IPS-NIHi7 (cell line): ENCODE results near the gene STEAP3.

ENCODE experiments used
- DNase-seq: peaks from one replicate; pipeline ENCODE4 v3.0.0; 2012; ENCODE audit warnings: mixed read lengths; ENCODE audit errors: extremely low spot score

Gene STEAP3

DNA sequence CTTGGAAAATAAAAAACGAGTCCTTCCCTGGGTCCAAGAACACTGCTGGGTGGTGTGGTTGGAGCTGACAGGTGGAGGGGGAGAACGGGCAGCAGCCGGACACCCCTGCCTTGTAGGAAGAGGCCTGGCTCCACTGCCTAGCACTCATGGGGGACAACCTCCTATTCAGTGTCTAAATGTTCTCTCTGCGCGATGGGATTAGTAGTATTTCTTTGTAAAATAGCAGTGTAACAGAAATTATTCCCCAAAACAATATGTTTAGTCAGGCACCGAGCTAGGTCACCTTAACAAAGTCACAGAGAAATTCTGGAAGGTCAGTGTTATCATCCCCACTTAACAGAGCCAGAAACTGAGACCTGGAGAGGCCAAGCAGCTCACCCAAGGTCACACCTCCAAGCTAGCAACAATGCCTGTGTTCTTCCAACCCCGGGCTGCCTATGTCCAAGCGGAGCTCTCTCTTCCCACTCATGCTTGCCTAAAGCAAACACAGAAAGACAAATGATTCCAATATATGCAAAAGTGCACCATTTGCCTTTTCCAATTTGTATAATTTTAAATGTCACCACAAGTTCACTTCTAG is 68.0 kb downstream of the STEAP3 start:
- DNase-seq, result no peak

GRCh38 chr2:119292226-119292625 is 68.6 kb downstream of the STEAP3 start:
- DNase-seq, result no peak

DNA sequence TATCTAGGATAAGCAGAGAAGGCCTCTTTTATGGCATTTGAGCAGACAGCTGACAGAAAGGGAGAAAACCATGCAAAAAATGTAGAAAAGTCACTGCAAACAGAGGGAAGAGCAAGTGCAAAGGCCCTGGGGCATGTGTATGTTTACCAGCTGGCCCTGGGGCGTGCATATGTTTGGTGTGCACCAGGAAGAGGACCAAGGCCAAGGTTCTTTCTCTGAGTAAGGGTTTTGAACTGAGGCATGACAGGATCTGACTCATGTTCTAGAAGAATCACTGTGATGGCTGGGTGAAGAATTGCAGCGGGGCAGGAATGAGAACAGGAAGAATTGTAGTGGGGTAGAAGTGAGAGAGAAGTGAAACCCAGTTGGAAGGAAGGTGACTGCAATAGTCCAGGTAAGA is 69.6 kb downstream of the STEAP3 start:
- no peak for DNase-seq

DNA sequence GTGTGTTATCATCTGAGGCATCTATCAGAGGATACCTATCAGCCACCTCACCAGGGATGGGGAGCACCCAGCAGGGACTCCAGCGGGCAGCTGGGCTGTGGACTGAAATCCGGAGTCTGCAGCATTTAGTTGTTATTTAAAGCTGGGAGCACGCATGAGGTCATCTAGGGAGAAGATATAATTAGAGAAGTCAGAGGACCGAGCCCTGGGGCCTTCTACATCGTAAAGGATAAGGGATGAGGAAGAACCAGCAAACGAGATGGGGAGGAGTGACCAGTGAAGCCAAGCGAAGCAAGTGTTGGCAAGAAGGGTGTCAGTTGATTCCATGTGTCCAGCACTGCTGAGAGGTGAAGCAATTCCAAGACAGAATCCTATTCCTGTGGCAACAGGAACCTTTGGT is 70.3 kb downstream of the STEAP3 start:
- no peak for DNase-seq

DNA sequence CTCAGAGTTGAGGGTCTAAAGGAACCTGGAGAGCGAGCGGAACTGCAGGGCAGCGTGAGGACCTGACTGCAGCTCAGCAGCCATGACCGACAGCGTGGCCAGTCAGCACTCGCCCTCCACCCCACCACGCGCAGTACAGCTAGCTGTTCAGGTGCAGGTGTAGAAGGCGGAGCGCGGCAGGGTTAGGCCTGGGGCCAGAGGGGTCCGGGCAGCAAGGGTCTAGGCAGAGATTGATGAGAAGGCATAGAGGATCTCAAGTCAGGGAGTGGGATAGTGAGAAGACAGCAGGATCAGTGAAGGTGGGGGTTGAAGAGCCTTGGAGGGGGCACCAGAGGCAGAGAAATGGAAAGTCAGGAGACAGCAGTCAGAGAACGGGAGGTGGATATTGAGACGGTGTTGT is 71.0 kb downstream of the STEAP3 start:
- no peak for DNase-seq

GRCh38 chr2:119295688-119296375 is 72.2 kb downstream of the STEAP3 start:
- no peak for DNase-seq

- no peak for DNase-seq
These were observed 77.8 kb downstream of the STEAP3 start for GRCh38 chr2:119301413-119301812.

DNA sequence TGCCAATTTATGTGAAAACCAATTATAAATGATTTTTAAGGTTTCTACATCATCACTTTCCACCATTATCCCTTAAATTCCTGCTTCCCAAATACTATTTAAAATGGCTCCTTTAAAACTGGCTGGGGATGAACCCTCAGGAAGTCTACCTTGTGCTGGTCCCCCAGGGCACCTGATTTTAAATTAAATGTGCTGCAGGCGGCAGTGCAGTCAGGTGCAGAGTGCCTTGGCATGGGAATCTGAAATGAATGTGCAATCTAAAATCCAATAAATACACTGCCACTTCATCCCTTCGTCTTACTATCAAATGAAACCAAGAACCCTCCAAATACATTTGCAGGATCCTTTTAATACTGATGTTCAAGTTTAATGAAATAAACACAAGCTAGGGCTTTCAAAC is 81.2 kb downstream of the STEAP3 start:
- no peak for DNase-seq

DNA sequence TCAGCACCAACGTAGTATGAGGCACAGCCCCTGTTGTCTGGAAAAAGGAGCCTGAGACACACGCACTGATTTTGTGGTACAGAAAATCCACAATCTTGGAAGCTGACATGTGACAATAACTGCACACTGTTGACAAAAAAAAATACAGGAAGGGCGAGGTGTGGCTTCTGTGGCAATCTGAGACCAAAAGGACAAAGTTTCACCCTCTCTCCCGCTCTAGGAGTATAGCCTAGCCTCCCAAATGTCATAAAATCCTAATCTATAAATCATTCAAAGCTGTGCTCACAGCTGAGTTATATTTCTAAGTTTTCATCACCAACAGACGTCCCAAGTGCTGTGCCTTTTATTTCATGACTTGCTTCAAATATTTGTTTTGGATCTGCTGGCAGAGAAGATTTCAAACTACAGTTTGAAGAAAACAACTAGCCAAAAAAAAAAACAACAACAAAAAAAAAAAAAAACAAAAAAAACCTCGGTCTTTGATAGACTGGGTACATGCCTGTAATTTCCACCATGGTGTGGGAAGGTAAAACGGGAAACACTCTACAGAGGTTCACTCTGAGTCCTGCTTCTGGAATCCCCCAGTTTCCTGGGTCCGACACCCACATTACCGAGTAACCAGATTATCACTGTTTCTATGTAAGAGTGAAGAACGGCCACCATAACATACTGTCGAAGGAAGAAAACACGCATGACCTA is 82.0 kb downstream of the STEAP3 start:
- DNase-seq, result no peak

- no peak for DNase-seq
These were observed 82.6 kb downstream of the STEAP3 start for GRCh38 chr2:119306196-119306590.

- DNase-seq, result no peak
These were observed 83.9 kb downstream of the STEAP3 start for GRCh38 chr2:119307419-119308140.

DNA sequence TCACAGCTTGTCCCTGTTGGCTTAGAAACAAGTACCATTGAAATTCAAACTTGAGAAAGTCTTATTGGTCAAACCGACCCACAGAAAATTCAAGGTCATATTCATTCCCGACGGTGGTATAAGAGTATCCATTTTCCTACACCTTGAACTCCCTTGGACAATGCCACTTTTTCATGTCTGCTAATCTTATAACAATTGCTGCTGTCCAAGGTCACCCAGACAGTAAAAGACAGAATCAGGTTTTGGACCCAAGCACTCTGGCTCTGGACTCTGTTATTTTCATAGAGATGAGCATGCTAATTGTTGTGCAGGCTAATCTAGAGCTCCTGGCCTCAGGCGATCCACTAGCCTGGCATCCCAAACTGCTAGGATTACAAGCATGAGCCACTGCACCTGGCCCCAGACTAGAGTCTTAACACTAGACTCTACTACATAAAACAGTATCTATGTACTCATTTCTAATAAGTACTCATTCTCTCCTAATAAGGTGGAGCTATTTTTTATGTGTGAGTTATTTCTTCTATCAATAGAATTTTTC is 85.2 kb downstream of the STEAP3 start:
- no peak for DNase-seq

- peak; percentile 64 for DNase-seq
These were observed 87.7 kb downstream of the STEAP3 start for GRCh38 chr2:119311371-119311770.

- no peak for DNase-seq
These were observed 88.2 kb downstream of the STEAP3 start for GRCh38 chr2:119311831-119312230.
